HG02970 (cell line): ENCODE measurements around the gene MYO1F.
A peak's percentile ranks its signal among the peaks of the same experiment; 100 is the strongest.
"Not testable (repeated sequence)": the region's sequence is repeated elsewhere in the genome, so short reads cannot be mapped to it uniquely, and the experiment has no call there.

ENCODE experiments used
- ATAC-seq: cut with Tn5 transposase; IDR thresholded peaks from one replicate; pipeline ENCODE4 v1.9.1; 2021; ENCODE audit warnings: mild to moderate bottlenecking, moderate library complexity, moderate number of reproducible peaks; ENCODE audit not compliant: unreplicated experiment, low FRiP score

Gene MYO1F

DNA sequence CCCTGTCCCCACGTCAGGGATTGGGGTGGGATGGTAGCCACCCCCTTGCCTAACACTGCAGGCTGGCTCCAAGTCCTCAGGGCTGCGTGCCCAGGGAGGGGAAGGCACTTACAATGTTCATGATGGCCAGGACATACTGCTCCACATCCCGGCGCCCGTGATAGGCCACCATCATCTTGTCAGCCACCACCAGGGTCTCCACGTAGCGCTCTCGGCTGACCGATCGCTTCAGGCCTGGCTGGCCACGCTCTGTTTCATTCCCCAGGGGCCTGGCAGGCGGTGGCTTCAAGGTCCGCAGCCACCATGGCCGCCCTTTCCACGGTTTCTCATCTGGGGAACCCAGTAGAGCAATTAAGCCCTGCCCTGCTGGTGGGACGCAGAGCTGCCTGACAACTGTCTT, 23.6 kb upstream of the MYO1F start:
- ATAC-seq = no peak

DNA sequence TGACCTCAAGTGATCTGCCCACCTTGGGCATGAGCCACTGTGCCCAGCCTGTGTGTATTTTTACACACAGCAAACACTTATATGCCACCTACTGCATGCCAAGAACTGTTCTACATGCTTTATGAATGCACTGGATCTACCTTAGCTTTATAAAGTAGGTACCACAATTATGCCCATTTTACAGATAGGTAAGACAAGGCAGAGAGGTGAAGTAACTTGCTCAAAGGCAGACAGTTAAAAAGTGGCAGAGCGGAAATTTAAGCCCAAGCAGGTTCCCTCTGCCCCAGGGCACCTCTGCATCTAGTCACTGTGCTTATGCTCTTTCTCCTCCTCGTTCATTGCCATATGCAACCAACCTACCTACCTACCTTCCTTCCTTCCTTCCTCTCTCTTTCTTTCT, 22.8 kb upstream of the MYO1F start:
- no peak for ATAC-seq

DNA sequence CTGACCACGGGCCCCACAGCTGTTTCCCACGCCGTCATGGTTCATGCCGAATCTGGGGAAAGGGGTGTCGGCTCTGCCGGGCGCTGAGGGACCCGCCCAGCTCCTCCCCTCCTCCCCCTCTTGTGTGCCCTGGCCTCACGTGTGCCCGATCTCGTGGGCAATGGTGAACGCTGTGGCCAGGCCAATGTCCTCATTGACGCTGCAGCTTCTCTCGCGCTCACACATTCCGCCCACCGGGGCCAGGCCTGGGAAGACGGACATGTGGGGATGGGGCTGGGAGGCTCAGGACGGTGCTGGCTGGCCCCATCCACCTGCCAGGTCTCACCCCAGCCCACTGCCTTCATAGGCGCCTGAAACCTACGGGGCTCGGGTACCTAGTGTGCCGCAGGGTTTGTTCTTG, 18.9 kb upstream of the MYO1F start:
- ATAC-seq = no peak

DNA sequence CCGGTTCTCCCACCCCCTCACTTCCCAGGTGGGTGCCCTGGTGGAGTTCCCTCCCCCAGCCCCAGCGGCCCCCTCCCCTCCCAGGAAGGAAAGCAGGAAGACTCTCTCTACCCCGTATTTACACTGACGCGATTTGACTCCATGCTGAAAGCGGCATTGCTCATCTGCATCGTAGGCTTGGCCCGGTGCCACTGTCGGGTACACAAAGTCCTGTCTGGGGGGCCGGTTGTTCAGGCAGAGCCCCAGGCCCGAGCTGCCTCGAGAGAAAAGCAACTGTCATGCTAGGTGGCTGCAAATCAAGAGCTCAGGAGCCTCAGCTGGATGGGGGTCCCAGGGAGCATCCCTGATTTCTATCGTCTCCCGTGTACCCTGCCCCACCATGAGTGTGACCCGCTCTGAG, 18.4 kb upstream of the MYO1F start:
- ATAC-seq = no peak

DNA sequence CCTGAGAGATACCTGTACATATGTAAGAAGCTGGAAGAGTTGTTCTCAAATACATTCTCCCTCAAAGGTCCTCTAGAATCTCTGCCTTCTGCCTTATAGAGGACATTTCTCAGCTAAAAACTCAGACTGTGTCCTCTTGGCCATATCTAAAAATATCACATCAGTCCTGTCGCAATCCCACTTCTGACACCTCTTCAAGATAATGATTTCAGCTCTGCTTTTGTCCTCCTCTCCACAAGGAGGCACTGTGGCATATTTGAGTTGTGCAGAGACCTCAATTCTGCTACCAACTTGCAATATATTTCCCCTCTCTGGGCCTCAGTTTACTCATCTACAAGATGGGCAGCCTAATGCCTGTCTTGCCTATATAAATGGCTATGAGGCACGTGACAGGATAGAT, 16.7 kb upstream of the MYO1F start:
- no peak for ATAC-seq

DNA sequence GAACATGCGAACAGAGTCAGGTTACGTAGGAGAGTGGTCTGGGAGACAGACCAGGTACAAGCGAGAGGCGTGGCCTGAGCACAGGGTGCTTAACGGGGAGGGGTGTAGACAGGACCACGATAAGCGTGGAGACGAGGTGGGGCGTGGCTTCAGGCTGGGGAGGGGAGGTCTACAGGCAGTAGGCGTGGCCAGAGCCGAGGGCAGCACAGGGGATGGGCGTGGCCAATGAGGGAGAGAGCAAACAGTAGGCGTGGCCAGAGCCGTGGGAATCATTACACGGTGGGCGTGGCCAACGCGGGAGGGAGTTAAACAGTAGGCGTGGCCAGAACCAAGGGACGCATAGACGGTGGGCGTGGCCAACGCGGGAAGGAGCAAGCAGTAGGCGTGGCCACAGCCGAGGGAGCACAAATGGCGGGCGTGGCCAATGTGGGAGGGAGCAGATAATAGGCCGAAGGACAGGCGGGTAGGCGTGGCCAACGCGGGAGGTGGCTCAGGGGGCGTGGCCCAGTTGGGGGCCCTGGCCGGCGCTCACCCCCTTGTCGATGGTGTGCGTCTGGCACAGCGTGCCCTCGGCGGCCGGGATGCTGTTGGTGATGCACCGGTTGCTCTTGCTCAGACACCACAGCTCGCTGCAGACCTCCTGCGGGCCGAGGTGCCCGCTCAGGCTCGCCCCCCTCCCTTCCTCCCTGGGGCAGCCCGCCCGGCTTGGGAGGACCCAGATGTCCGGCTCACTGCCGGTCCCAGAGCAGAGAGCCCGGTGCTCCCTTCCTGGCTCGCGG, 15.2 kb upstream of the MYO1F start:
- ATAC-seq = no peak

DNA sequence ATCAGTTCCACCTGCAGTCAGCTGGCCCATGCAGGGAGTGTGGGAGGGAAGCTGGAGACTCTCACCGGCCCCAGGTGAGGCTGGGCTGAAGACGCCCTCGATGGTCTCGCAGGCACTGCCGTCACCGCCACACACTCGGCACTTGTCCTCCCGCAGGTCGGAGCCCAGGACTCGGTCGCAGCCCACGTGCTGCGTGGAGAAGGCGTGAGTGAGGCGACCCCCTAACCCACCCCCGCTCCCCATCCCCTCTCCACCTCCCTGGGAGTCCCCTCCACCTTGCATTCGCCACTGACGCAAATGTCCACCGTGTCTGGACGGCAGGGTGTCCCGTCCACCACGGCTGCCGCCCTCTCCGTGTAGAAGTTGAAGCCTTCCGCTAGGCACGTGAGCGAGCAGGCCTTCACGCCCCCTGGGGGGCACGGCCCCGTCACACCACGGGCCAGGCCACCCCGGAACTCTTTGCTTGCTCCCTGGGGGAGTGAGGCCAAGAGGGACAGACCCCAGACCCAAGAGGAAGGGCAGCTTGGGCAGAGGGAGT, 12.0 kb upstream of the MYO1F start:
- no peak for ATAC-seq

DNA sequence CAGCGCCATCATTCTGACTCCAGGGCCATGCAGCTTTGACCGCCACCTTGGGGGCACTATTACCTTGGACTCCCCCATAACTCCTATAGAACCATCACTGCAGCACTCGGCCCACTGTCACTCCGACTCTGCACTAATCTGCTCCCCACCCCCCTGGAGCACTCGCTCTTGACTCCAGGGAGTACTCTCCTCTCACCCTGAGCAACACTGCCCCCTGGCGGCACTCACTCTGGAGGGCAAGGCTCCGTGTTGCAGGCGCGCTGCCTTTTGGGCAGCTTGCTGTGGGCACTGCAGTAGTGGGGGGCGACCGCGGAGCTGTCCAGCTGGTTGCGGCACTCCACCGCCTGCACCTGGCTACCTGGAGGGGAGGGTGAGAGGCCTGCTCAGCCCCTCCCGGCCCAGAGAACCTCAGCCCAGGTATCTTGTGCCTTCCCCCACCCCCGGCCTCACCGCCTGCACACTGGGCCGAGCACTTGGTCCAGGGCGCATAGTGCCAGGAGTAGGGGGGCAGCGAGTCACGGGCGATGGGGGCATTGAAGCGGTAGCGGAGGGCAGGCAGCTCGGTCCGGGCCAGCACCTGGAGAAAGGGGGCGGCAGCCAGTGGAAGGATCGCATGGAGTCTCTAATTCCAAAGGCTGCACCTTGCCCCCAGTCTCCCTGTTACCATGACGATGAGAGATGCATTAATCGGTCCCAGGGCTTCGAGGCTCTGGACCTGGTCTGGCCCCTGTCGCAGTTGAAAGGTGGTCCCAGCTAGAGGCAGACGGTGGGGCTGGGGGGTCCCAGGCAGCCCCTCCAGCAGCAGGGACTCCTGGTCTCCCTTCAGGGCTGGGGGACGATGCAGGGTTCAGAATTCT, 8.9 kb upstream of the MYO1F start:
- ATAC-seq = no peak

DNA sequence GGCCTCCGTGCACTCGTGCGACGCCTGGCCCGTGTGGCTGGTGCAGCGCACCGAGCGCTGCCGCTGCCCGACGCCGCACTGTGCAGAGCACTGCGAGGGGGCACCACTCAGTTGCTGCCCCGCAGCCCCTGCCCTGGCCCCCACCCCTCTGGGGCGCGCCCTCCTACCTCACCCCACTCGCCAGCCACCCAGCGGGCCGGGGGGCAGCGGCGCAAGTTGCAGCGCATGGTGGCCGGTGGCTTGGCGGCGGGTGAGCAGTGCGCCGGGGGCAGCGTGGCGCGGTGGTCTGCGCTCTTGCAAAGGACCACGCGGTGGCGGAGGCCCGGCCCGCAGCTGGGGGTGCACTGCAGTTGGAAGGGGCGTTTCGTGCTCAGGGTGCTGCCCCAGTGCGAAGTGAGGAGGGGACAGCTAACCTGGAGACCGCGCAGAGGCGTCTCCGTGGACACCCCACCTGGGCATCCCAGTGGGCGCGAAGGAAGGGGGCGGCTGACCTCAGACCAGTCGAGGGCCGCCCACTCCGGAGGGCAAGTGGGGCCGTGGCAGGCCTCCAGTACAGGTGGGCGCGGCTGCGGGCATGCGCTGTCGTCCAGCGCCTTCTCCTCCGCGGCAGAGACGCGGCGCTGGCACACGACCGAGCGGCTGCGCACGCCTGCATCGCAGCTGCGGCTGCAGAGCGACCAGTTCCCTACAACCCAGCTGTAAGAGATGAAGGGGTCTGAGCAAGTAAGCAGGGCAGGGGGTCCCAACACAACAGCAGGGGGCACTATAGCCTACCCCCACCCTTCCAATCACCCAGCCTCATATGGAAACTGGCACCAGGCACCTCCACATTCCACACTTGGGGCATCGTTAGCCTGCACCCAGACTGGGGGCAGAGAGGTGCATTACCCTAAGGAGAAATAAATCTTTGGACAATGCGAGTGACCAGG, 8.0 kb upstream of the MYO1F start:
- ATAC-seq = no peak

DNA sequence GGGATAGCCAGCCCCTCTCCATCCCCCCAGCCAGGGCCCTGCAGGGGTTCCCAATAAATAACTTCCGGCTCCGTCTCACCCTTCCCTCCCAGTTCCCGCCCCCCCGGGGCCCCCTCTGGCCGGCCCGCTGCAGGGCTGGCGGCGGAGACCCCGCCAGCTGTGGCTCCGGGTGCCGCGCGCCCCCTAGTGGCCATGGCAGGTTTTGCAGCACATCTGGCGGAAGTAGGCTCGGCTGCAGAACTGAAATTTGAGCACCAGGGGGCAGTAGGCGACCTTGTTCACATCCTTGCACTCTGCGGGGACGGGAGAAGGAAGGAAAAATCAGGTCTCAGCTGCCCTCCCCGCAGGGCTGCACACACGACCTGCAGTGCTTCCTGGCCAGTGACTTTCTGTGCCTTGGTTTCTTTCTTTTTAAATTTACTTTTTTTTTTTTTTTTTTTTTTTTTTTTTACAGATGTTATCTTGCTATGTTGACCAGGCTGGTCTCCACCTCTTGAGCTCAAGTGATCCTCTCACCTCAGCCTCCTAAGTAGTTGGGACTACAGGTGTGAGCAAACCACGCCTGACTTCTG, 3.6 kb upstream of the MYO1F start:
- no peak for ATAC-seq

DNA sequence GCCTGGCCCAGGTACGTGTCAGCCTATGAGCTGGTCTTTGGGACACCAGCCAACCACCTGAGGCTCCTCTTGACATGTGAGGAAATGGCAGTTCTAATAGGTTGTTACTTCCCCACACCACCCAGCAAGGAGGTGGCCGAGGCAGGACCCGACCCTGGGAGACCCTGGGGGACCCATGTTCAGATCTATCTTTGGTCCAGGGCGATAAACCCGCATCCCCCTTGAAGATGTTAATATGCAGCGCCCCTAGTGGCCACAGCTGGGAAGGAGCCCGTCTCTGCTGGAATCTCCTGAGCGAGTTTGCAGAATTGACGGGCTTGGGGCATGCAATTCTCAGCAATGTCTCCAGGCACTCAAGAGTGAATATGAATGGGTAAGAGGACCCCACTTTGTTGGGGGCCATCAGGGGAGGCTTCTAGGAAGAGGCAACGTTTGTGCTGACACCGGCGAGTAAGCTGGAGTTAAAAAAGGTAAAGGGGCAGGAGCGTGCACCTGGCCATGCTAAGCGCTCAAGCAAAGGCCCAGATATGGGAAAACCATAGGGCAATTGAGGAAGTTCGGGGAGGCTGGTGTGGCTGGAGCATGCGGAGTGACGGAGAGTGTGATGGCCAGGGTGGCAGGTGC, 1.5 kb upstream of the MYO1F start:
- ATAC-seq = no peak

DNA sequence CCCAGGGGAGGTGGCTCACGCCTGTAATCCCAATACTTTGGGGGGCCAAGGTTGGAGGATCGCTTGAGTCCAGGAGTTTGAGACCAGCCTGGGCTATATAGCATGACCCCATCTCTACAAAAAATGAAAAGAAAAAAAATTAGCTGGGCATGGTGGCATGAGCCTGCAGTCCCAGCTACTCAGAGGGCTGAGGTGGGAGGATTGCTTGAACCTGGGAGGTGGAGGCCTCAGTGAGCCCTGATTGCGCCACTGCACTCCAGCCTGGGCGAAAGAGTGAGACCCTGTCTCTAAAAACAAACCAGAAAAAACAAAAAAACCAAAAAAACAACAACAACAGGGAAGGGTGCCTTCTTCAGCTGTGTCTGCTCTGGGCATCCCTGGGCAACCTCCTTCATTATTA, 499 bp upstream of the MYO1F start:
- no peak for ATAC-seq

DNA sequence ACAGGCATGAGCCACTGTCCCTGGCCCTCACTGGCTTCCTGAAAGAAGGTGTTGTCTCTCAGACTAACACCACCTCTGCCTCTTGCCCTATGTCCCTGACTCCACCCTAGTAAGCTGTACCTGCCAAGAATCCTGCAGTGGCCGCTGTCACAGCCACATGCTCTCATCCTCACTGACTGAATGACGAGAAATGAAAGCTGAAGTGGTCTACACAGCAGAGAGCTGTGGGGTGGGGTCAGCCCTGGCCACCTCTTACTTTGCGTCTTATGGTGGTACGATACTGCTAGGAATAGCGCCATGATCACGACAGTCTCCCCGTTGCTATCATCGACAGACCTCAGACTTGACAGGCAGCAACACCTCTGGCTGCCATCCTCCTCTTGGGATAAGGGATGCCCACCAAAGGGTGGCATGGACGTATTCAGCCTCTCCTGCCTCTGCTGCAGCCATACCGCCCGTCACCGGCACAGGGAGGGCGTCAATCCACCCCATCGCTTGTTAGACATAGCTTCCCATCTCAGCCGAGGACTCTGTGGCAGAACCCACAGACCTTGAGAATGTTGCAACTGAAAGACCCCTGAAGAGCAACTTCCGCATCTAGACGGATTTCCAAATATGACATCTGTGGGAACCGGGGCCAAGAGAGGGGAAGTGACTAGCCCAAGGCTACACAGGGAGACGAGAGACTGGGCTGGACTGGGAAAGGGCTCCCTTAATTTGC, 809 bp downstream of the MYO1F start:
- no peak for ATAC-seq

DNA sequence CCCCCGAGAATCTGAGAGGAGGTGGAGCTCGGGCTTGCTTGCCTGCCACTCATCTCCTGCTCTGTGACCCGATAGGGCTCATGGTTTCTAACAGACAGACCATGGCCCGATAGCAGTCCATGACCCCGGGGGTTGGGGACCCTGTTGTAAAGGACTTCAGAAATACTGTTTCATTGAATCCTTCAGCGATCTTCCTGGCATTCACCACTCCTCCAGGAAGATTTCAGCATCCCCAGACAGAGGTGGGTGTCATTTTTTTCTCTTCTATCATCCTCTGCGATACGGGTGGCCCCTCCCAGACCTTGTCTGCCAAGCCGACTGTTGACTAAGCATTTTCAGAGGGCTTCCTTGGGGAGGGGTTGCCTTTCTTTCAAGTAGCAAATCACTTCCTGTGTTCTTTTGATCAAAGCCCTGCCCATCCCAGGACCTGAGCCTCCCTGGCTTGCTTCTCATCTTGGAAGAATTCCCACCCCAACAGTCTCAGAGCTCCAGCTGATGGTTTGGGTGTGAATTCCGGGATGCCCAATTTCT, 1.7 kb downstream of the MYO1F start:
- ATAC-seq = no peak

DNA sequence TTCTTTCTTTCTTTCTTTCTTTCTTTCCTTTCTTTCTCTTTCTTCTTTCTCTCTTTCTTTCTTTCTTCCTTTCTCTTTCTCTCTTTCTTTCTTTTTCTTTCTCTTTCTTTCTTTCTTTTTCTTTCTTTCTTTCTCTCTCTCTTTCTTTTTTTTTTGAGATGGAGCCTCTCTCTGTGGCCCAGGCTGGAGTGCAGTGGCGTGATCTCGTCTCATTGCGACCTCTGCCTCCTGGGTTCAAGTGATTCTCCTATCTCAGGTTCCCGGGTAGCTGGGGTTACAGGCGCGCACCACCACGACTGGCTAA, 2.7 kb downstream of the MYO1F start:
- ATAC-seq = not testable (repeated sequence)

DNA sequence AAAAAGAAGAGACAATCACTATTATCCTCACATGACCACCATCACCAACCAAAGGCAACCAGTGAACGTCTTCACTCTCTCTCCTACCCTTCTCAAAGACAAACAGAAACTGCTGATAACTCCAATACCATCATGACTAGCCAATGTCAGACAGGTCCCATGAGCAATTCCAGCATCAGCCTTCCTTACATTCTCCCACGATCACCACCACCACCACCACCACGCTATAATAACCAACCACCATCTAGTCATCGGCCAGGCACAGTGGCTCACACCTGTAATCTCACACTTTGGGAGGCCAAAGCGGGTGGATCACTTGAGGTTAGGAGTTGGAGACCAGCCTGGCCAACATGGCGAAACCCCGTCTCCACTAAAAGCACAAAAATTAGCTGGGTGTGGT, 3.9 kb downstream of the MYO1F start:
- ATAC-seq = no peak

DNA sequence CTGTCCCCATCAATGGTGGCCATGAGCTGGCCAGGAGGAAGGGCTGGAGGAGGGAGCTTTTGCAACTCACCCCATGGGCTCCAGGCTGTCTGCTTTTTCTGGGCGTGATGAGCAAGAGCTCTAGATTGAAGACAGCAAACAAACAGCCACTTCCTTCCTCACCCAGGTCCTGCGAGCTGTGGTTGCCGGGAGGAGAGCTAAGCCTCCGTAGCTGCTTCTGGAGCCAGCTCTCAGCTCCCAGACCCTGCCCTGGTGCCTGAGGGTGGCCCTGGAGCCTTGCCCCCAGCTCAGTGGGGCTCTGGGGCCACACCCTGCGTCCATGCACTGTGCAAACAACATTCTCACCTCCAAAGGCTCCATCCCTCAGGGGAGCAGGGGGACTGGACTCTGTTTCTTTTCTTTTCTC, 6.2 kb downstream of the MYO1F start:
- ATAC-seq = no peak

DNA sequence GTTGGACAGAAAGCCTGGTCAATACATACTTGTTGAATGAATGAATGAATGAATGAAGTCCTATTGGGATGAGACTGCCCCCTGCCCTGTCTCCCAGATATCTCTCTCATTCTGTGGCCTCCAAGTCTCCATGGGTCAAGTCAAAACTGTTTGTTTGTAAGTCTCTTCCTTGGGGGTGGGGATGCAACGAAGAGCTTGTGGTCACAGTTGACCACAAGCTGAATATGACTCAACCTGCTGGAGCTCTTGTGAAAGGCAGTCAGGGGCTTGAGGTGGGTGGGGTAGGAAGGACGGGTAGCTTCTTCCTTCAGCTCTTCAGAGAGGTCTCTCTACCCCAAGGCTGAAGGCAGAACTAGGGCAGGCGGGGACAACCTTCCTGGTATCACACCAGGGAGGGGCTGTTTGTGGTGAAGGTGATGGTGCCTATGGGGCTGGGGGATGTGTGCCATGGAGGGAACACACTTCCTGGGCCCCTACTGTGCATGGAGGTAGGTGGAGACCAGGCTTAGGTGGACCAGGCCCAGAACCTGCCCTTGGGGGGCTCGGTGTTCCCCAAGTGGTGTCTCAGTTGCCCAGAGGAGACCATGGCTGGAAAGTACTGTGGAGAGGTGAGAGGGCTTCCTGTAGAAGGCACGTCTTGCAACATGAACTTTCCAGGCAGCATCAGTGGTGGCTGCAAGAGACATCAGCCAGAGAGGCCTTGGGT, 8.0 kb downstream of the MYO1F start:
- ATAC-seq = peak; percentile 60
